ENCODE measurements around the gene CPNE4. TPM values are rescaled to one million over a fixed set of nuclear protein-coding genes. Genes with fewer than 3 reads are reported as not detected.

Gene CPNE4
- total RNA-seq, 2 donors from 2014 or later, result not detected

GRCh38 chr3:131690800-131691199 is 344.0 kb downstream of the CPNE4 start:
- Histone ChIP-seq H3K27ac (no peak overlapping the region), H3K9me3 (no peaks in the 10 kb centered on the region), H3K4me1 (no peaks in the 10 kb centered on the region), H3K36me3 (replicated peaks in 1 of 2; ENCODE audit: insufficient read depth in 1 of 2, low read depth in 2 of 2) (no peaks in the 10 kb centered on the region), H3K4me3 (no peak overlapping the region), H3K27me3 (no peaks in the 10 kb centered on the region)
- ATAC-seq (no peak), DNase-seq (no peak)
- intact Hi-C loops (cut with DNase I), result no loop called here
- no peak for TF ChIP-seq CTCF (IDR thresholded peaks at IDR 0.05)
- 66 to 71% methylated on average over 6 of the region's 6 CpGs for WGBS, 2 donors

- Histone ChIP-seq H3K4me1 (no peaks in the 10 kb centered on the region), H3K4me3 (no peak overlapping the region), H3K27ac (no peak overlapping the region), H3K27me3 (no peaks in the 10 kb centered on the region), H3K36me3 (replicated peaks in 1 of 2; ENCODE audit: insufficient read depth in 1 of 2, low read depth in 2 of 2) (no peaks in the 10 kb centered on the region), H3K9me3 (no peaks in the 10 kb centered on the region)
- 69 to 73% methylated on average over 3 of the region's 3 CpGs for WGBS, 2 donors
- TF ChIP-seq POLR2A (IDR thresholded peaks at IDR 0.05), result no peak
- intact Hi-C loops (cut with DNase I), result no loop called here
- no peak for DNase-seq
- ATAC-seq, result no peak
These were observed 346.4 kb downstream of the CPNE4 start for GRCh38 chr3:131688370-131688769.

GRCh38 chr3:131669600-131669999 is 365.2 kb downstream of the CPNE4 start:
- WGBS, 2 donors, result 66 to 71% methylated on average over 4 of the region's 4 CpGs
- intact Hi-C loops (cut with DNase I), result no loop called here
- no peak overlapping the region for H3K27ac ChIP-seq

GRCh38 chr3:131658771-131659170 is 376.0 kb downstream of the CPNE4 start:
- no peaks in the 10 kb centered on the region for H3K4me1 ChIP-seq
- intact Hi-C loops (cut with DNase I), result no loop called here
- H3K36me3 ChIP-seq (replicated peaks in 1 of 2; ENCODE audit: insufficient read depth in 1 of 2, low read depth in 2 of 2), result no peaks in the 10 kb centered on the region
- no peaks in the 10 kb centered on the region for H3K9me3 ChIP-seq
- H3K27ac ChIP-seq, result no peak overlapping the region
- H3K4me3 ChIP-seq, result no peak overlapping the region
- DNase-seq (no peak), ATAC-seq (no peak)
- H3K27me3 ChIP-seq, result no peaks in the 10 kb centered on the region
- TF ChIP-seq CTCF (IDR thresholded peaks at IDR 0.05), result no peak
- WGBS, 2 donors, result 21 to 33% methylated on average over 1 of the region's 1 CpG

More at GRCh38 chr3:131669600-131669999, 365.2 kb downstream of the CPNE4 start:
- no peak for ATAC-seq
- TF ChIP-seq POLR2A (IDR thresholded peaks at IDR 0.05), result no peak
- no peak for TF ChIP-seq CTCF (IDR thresholded peaks at IDR 0.05)
- Histone ChIP-seq H3K4me1 (no peaks in the 10 kb centered on the region), H3K4me3 (no peak overlapping the region), H3K9me3 (no peaks in the 10 kb centered on the region), H3K36me3 (replicated peaks in 1 of 2; ENCODE audit: insufficient read depth in 1 of 2, low read depth in 2 of 2) (no peaks in the 10 kb centered on the region), H3K27me3 (no peaks in the 10 kb centered on the region)
- no peak for DNase-seq

- Histone ChIP-seq H3K4me3 (no peak overlapping the region), H3K4me1 (no peaks in the 10 kb centered on the region), H3K27me3 (no peaks in the 10 kb centered on the region), H3K27ac (no peak overlapping the region), H3K9me3 (no peaks in the 10 kb centered on the region), H3K36me3 (replicated peaks in 1 of 2; ENCODE audit: insufficient read depth in 1 of 2, low read depth in 2 of 2) (no peaks in the 10 kb centered on the region)
- TF ChIP-seq POLR2A (IDR thresholded peaks at IDR 0.05), result no peak
- TF ChIP-seq CTCF (IDR thresholded peaks at IDR 0.05), result no peak
- intact Hi-C loops (cut with DNase I), result no loop called here
- DNase-seq (no peak), ATAC-seq (no peak)
- WGBS, 2 donors, result 55 to 63% methylated on average over 3 of the region's 3 CpGs
These were observed 376.7 kb downstream of the CPNE4 start for GRCh38 chr3:131658115-131658514.

Measured in body of pancreas (tissue), 4 donors.